ENCODE measurements around the gene RASAL2.

Gene RASAL2

GRCh38 chr1:178393370-178393769 lies 299.5 kb downstream of the RASAL2 start:
- no peaks in the 10 kb centered on the region for H3K9me3 ChIP-seq (ENCODE audit: insufficient read depth, low read length)
- H2AFZ ChIP-seq (ENCODE audit: low read depth, low read length, severe bottlenecking): no peak overlapping the region
- H3K27ac ChIP-seq (ENCODE audit: low read depth, low read length): no peak overlapping the region
- no peaks in the 10 kb centered on the region for H4K20me1 ChIP-seq (ENCODE audit: low read depth, low read length)
- H3K27me3 ChIP-seq (ENCODE audit: low read length): no peaks in the 10 kb centered on the region
- no peak overlapping the region for H3K4me2 ChIP-seq (ENCODE audit: low read depth, low read length, poor library complexity, severe bottlenecking)
- no peaks in the 10 kb centered on the region for H3K9me2 ChIP-seq (replicated peaks; ENCODE audit: insufficient read depth, low read length)
- H3F3A ChIP-seq (ENCODE audit: insufficient read depth): no peaks in the 10 kb centered on the region
- no peaks in the 10 kb centered on the region for H3K79me2 ChIP-seq (ENCODE audit: insufficient read depth, low read length)
- no peak overlapping the region for H3K9ac ChIP-seq (ENCODE audit: low read length)
- no peak for TF ChIP-seq EZH2phosphoT487 (conservative IDR thresholded peaks at IDR 0.05; ENCODE audit: low read length)
- TF ChIP-seq, protein P1, sequence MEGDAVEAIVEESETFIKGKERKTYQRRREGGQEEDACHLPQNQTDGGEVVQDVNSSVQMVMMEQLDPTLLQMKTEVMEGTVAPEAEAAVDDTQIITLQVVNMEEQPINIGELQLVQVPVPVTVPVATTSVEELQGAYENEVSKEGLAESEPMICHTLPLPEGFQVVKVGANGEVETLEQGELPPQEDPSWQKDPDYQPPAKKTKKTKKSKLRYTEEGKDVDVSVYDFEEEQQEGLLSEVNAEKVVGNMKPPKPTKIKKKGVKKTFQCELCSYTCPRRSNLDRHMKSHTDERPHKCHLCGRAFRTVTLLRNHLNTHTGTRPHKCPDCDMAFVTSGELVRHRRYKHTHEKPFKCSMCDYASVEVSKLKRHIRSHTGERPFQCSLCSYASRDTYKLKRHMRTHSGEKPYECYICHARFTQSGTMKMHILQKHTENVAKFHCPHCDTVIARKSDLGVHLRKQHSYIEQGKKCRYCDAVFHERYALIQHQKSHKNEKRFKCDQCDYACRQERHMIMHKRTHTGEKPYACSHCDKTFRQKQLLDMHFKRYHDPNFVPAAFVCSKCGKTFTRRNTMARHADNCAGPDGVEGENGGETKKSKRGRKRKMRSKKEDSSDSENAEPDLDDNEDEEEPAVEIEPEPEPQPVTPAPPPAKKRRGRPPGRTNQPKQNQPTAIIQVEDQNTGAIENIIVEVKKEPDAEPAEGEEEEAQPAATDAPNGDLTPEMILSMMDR (IDR thresholded peaks at IDR 0.05; ENCODE audit: insufficient read depth, low read length, poor library complexity, severe bottlenecking): no peak
- H3K4me3 ChIP-seq (ENCODE audit: insufficient read depth, low read length, poor library complexity, severe bottlenecking): no peak overlapping the region
- H3K36me3 ChIP-seq (ENCODE audit: low read length): no peaks in the 10 kb centered on the region

- Histone ChIP-seq H3K4me2 (ENCODE audit: low read depth, low read length, poor library complexity, severe bottlenecking) (no peak overlapping the region), H3K9ac (ENCODE audit: low read length) (no peak overlapping the region), H3K36me3 (ENCODE audit: low read length) (no peaks in the 10 kb centered on the region), H3K79me2 (ENCODE audit: insufficient read depth, low read length) (no peaks in the 10 kb centered on the region), H3K4me3 (ENCODE audit: insufficient read depth, low read length, poor library complexity, severe bottlenecking) (no peak overlapping the region), H2AFZ (ENCODE audit: low read depth, low read length, severe bottlenecking) (no peak overlapping the region), H3K27me3 (ENCODE audit: low read length) (no peaks in the 10 kb centered on the region), H4K20me1 (ENCODE audit: low read depth, low read length) (no peaks in the 10 kb centered on the region), H3K9me2 (replicated peaks; ENCODE audit: insufficient read depth, low read length) (no peaks in the 10 kb centered on the region), H3K27ac (ENCODE audit: low read depth, low read length) (no peak overlapping the region), H3F3A (ENCODE audit: insufficient read depth) (no peaks in the 10 kb centered on the region), H3K9me3 (ENCODE audit: insufficient read depth, low read length) (no peaks in the 10 kb centered on the region)
- TF ChIP-seq, protein P1 (IDR thresholded peaks at IDR 0.05; ENCODE audit: insufficient read depth, low read length, poor library complexity, severe bottlenecking): no peak
- TF ChIP-seq EZH2phosphoT487 (conservative IDR thresholded peaks at IDR 0.05; ENCODE audit: low read length): no peak
Observed at GRCh38 chr1:178396789-178397188, 302.9 kb downstream of the RASAL2 start.

DNA sequence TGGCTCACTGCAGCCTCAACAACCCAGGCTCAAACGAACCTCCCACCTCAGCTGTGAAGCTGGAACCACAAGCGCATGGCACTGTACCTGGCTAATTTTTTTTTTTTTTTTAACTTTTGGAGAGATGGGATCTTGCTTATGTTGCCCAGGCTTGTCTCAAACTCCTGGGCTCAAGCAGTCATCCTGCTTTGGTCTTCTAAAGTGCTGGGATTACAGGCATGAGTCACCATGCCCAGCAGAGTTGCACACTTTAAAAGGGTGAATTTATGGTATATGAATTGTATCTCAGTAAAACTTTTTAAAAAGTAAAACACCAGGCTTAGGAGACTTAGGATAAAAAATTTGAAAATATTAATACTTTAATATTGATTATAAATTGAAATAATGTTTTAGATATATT lies 303.8 kb downstream of the RASAL2 start:
- Histone ChIP-seq H3K27ac (ENCODE audit: low read depth, low read length) (no peak overlapping the region), H3K9me3 (ENCODE audit: insufficient read depth, low read length) (no peaks in the 10 kb centered on the region), H3F3A (ENCODE audit: insufficient read depth) (no peaks in the 10 kb centered on the region), H3K9ac (ENCODE audit: low read length) (no peak overlapping the region), H3K79me2 (ENCODE audit: insufficient read depth, low read length) (no peaks in the 10 kb centered on the region), H2AFZ (ENCODE audit: low read depth, low read length, severe bottlenecking) (no peak overlapping the region), H4K20me1 (ENCODE audit: low read depth, low read length) (no peaks in the 10 kb centered on the region), H3K9me2 (replicated peaks; ENCODE audit: insufficient read depth, low read length) (no peaks in the 10 kb centered on the region; the same call in 1 of the 2 replicates), H3K4me2 (ENCODE audit: low read depth, low read length, poor library complexity, severe bottlenecking) (no peak overlapping the region), H3K36me3 (ENCODE audit: low read length) (no peaks in the 10 kb centered on the region), H3K27me3 (ENCODE audit: low read length) (no peaks in the 10 kb centered on the region), H3K4me3 (ENCODE audit: insufficient read depth, low read length, poor library complexity, severe bottlenecking) (no peak overlapping the region)
- no peak for TF ChIP-seq EZH2phosphoT487 (conservative IDR thresholded peaks at IDR 0.05; ENCODE audit: low read length)
- TF ChIP-seq, protein P1 (IDR thresholded peaks at IDR 0.05; ENCODE audit: insufficient read depth, low read length, poor library complexity, severe bottlenecking): no peak
